A673 (cell line): Measurements from ENCODE around the gene C3orf49. TPM values are rescaled to one million over a fixed set of nuclear protein-coding genes. Genes with fewer than 3 reads are reported as not detected.

Experiments used
- BruUV-seq: library from RNA; stranded (reverse); fragments of 400-500 nt; replicated peaks from 2 replicates; lab custom pipeline; 2021; lab: Mats Ljungman, UMichigan
- CTCF ChIA-PET: fragments of 300-600 bp; sonication (Branson Sonifier 250); formaldehyde crosslinking; loops from one replicate; lab custom pipeline; 2022; ENCODE audit warnings: antibody characterized with exemption; lab: Charles Lee
- POLR2A ChIA-PET: fragments of 300-600 bp; sonication (Branson Sonifier 250); formaldehyde crosslinking; loops from one replicate; lab custom pipeline; 2022; ENCODE audit warnings: antibody characterized with exemption; ENCODE audit not compliant: low non-redundant PET; lab: Charles Lee
- DNase-seq: peaks from one replicate; pipeline ENCODE4 v3.0.0-alpha.2; 2015; ENCODE audit warnings: low spot score
- H3K27ac ChIP-seq: fragments of 200-600 bp; sonication (generic); 2 replicates; pipeline ENCODE4 v1.5.1; 2016; ENCODE audit warnings: mixed run types, low read depth, mild to moderate bottlenecking, mixed read lengths, antibody characterized with exemption, low read length; ENCODE audit not compliant: poor library complexity, severe bottlenecking
- H3K27me3 ChIP-seq: fragments of 200-600 bp; sonication (generic); replicated peaks from 2 replicates; pipeline ENCODE4 v1.6.1; 2017; ENCODE audit warnings: mixed run types, low read depth, mild to moderate bottlenecking, mixed read lengths, antibody characterized with exemption, low read length; ENCODE audit not compliant: insufficient read depth, poor library complexity
- H3K36me3 ChIP-seq: fragments of 200-600 bp; sonication (generic); 2 replicates; pipeline ENCODE4 v1.6.1; 2016; ENCODE audit warnings: mixed run types, mild to moderate bottlenecking, mixed read lengths, antibody characterized with exemption, low read length; ENCODE audit not compliant: insufficient read depth, poor library complexity, severe bottlenecking
- H3K4me1 ChIP-seq: fragments of 200-600 bp; sonication (generic); 2 replicates; pipeline ENCODE4 v1.6.1; 2017; ENCODE audit warnings: mixed run types, mild to moderate bottlenecking, mixed read lengths, antibody characterized with exemption, low read length; ENCODE audit not compliant: insufficient read depth, poor library complexity, severe bottlenecking
- H3K4me3 ChIP-seq: fragments of 200-600 bp; sonication (generic); 2 replicates; pipeline ENCODE4 v1.5.1; 2016; ENCODE audit warnings: low read depth, mixed run types, mild to moderate bottlenecking, mixed read lengths, low read length; ENCODE audit not compliant: poor library complexity, severe bottlenecking
- H3K9me3 ChIP-seq: fragments of 200-600 bp; sonication (generic); 2 replicates; pipeline ENCODE4 v1.6.1; 2016; ENCODE audit warnings: mixed run types, low read depth, mild to moderate bottlenecking, mixed read lengths, antibody characterized with exemption, low read length; ENCODE audit not compliant: poor library complexity, severe bottlenecking
- CTCF ChIP-seq: fragments of 300-800, 200-600 bp; sonication (generic); conservative IDR thresholded peaks from 2 replicates; pipeline ENCODE4 v1.5.1; 2017; ENCODE audit warnings: low read depth, mild to moderate bottlenecking, antibody characterized with exemption, low read length, moderate library complexity, mixed read lengths
- EZH2 ChIP-seq: fragments of 200-600 bp; sonication (generic); IDR thresholded peaks from 2 replicates; pipeline ENCODE4 v1.6.1; 2017; ENCODE audit warnings: borderline replicate concordance, low read depth, mild to moderate bottlenecking, mixed read lengths, antibody characterized with exemption, low read length; ENCODE audit not compliant: poor library complexity, severe bottlenecking
- intact Hi-C: fragments of 100-400 bp; cut with micrococcal nuclease; formaldehyde crosslinking; loops from one replicate; pipeline ENCODE4 v1.10.0; 2022; ENCODE audit not compliant: unreplicated experiment
- total RNA-seq: library from RNA; stranded (reverse); gene quantifications from 2 replicates; pipeline ENCODE4 v1.2.3, GENCODE V29; 2021

C3orf49 gene
- total RNA-seq, 1 experiment from 2014 or later = not detected

- H3K4me3 ChIP-seq = no peak overlapping the region
- H3K9me3 ChIP-seq = no peaks in the 10 kb centered on the region
- DNase-seq = no peak
- ChIA-PET CTCF (no interaction called here), POLR2A (no interaction called here)
- H3K4me1 ChIP-seq = peaks cover 4% of the 10 kb centered on the region
- H3K27me3 ChIP-seq = no peaks in the 10 kb centered on the region
- BruUV-seq = no TSS peak
- no peak overlapping the region for H3K27ac ChIP-seq
- TF ChIP-seq EZH2 (no peak), CTCF (no peak)
- intact Hi-C loops = no loop called here
- H3K36me3 ChIP-seq = no peaks in the 10 kb centered on the region
These were observed 57.2 kb downstream of the C3orf49 start for GRCh38 chr3:63876260-63876659.

- peaks cover 4% of the 10 kb centered on the region for H3K4me1 ChIP-seq
These were observed 58.8 kb downstream of the C3orf49 start for GRCh38 chr3:63877737-63878393.

GRCh38 chr3:63878394-63879060 lies 59.4 kb downstream of the C3orf49 start:
- Histone ChIP-seq H3K27ac (no peak overlapping the region), H3K4me3 (no peak overlapping the region), H3K9me3 (no peaks in the 10 kb centered on the region), H3K27me3 (no peaks in the 10 kb centered on the region), H3K4me1 (peaks cover 4% of the 10 kb centered on the region), H3K36me3 (no peaks in the 10 kb centered on the region)
- ChIA-PET POLR2A (no interaction called here), CTCF (no interaction called here)
- TF ChIP-seq CTCF = no peak
- DNase-seq = no peak
- no TSS peak for BruUV-seq
- intact Hi-C loops = no loop called here

More at GRCh38 chr3:63877737-63878393, 58.8 kb downstream of the C3orf49 start:
- BruUV-seq = no TSS peak
- DNase-seq = no peak
- Histone ChIP-seq H3K27ac (no peak overlapping the region), H3K36me3 (no peaks in the 10 kb centered on the region), H3K4me3 (no peak overlapping the region), H3K9me3 (no peaks in the 10 kb centered on the region), H3K27me3 (no peaks in the 10 kb centered on the region)
- TF ChIP-seq EZH2 = no peak
- no peak for TF ChIP-seq CTCF
- ChIA-PET POLR2A (no interaction called here), CTCF (no interaction called here)
- intact Hi-C loops = no loop called here
